ENCODE results near the gene ARHGAP26. TPM values are rescaled to one million over a fixed set of nuclear protein-coding genes. Genes with fewer than 3 reads are reported as not detected.

ARHGAP26 gene
- polyA plus RNA-seq, 3 donors, result 26.5 to 56.8 (median 28.7) TPM

- peak overlapping the region in 1 of 3 experiments; percentile 9 for H3K4me3 ChIP-seq (replicated peaks in 1 of 3; ENCODE audit: low read depth in 2 of 3, low read length in 3 of 3)
- peaks cover 47% of the 10 kb centered on the region for H3K4me1 Mint-ChIP-seq
These were observed 452.4 kb downstream of the ARHGAP26 start for GRCh38 chr5:143222287-143223231.

More at GRCh38 chr5:143222287-143223231, 452.4 kb downstream of the ARHGAP26 start:
- Histone ChIP-seq H3K27me3 (ENCODE audit: control insufficient read depth in 2 of 2, insufficient read depth in 2 of 2, low read length in 2 of 2) (no peaks in the 10 kb centered on the region), H3K27ac (ENCODE audit: low read depth in 1 of 2, low read length in 2 of 2) (peak overlapping the region; percentile 37 to 76), H4K20me1 (ENCODE audit: insufficient read depth, low read length) (peaks cover 46% of the 10 kb centered on the region), H3K4me2 (replicated peaks; ENCODE audit: extremely low read depth, low read length, poor library complexity, severe bottlenecking) (peak overlapping the region; percentile 2), H3K9ac (ENCODE audit: insufficient read depth, low read length, poor library complexity, severe bottlenecking) (no peak overlapping the region), H2AFZ (ENCODE audit: insufficient read depth, low read depth, low read length, poor library complexity, severe bottlenecking) (no peak overlapping the region), H3K9me3 (replicated peaks in 1 of 2; ENCODE audit: control insufficient read depth in 1 of 2, insufficient read depth in 1 of 2, low read length in 2 of 2) (no peaks in the 10 kb centered on the region), H3K4me1 (ENCODE audit: control insufficient read depth in 1 of 2, insufficient read depth in 2 of 2, low read length in 2 of 2) (peaks cover 32 to 38% of the 10 kb centered on the region in 2 donors), H3K79me2 (ENCODE audit: insufficient read depth, low read length) (no peaks in the 10 kb centered on the region), H3K36me3 (replicated peaks in 1 of 2; ENCODE audit: control insufficient read depth in 1 of 2, insufficient read depth in 2 of 2, low read length in 2 of 2) (peaks cover 25 to 51% of the 10 kb centered on the region in 2 donors)
- peak overlapping the region; percentile 80 to 96 (median 94) for H3K27ac Mint-ChIP-seq
- H3K4me3 Mint-ChIP-seq, result peak overlapping the region in 1 of 2 donors; percentile 50
- TF ChIP-seq CTCF (IDR thresholded peaks at IDR 0.05), result no peak
- peaks cover 51 to 67% of the 10 kb centered on the region in 2 donors for H3K36me3 Mint-ChIP-seq
- DNase-seq, result peak; percentile 61 to 79 (median 71)
- 1% methylated on average over 12 of the region's 16 CpGs for WGBS (ENCODE audit: insufficient coverage)
- no peaks in the 10 kb centered on the region for H3K9me3 Mint-ChIP-seq
- H3K27me3 Mint-ChIP-seq (ENCODE audit: low read depth in 3 of 3), result peaks cover 0 to 2% (median 0%) of the 10 kb centered on the region in 3 donors
- intact Hi-C loops (cut with micrococcal nuclease), result no loop called here
